ENCODE measurements around the gene COBLL1.
A peak's percentile ranks its signal among the peaks of the same experiment; 100 is the strongest.
"Not testable (repeated sequence)": the region's sequence is repeated elsewhere in the genome, so short reads cannot be mapped to it uniquely, and the experiment has no call there.

Gene COBLL1

GRCh38 chr2:164766216-164766953 lies 75.2 kb downstream of the COBLL1 start:
- H3K4me3 ChIP-seq (ENCODE audit: low read length): no peak overlapping the region
- DNase-seq (ENCODE audit: low read depth): no peak
- TF ChIP-seq CTCF (conservative IDR thresholded peaks at IDR 0.05; ENCODE audit: low read length): no peak

- H3K4me3 ChIP-seq (ENCODE audit: low read length): no peak overlapping the region
- DNase-seq (ENCODE audit: low read depth): peak; percentile 21
Measured at GRCh38 chr2:164764996-164765395, 76.6 kb downstream of the COBLL1 start.

GRCh38 chr2:164764474-164764873 lies 77.1 kb downstream of the COBLL1 start:
- no peak for TF ChIP-seq CTCF (conservative IDR thresholded peaks at IDR 0.05; ENCODE audit: low read length)

More at GRCh38 chr2:164764996-164765395, 76.6 kb downstream of the COBLL1 start:
- TF ChIP-seq CTCF (conservative IDR thresholded peaks at IDR 0.05; ENCODE audit: low read length): no peak

GRCh38 chr2:164763431-164763830 lies 78.2 kb downstream of the COBLL1 start:
- TF ChIP-seq CTCF (conservative IDR thresholded peaks at IDR 0.05; ENCODE audit: low read length): no peak
- no peak overlapping the region for H3K4me3 ChIP-seq (ENCODE audit: low read length)
- DNase-seq (ENCODE audit: low read depth): no peak

More at GRCh38 chr2:164764474-164764873, 77.1 kb downstream of the COBLL1 start:
- H3K4me3 ChIP-seq (ENCODE audit: low read length): no peak overlapping the region
- no peak for DNase-seq (ENCODE audit: low read depth)

GRCh38 chr2:164761737-164762460 lies 79.7 kb downstream of the COBLL1 start:
- H3K4me3 ChIP-seq (ENCODE audit: low read length): no peak overlapping the region
- no peak for DNase-seq (ENCODE audit: low read depth)
- no peak for TF ChIP-seq CTCF (conservative IDR thresholded peaks at IDR 0.05; ENCODE audit: low read length)

GRCh38 chr2:164761201-164761600 lies 80.4 kb downstream of the COBLL1 start:
- not testable (repeated sequence) for H3K4me3 ChIP-seq (ENCODE audit: low read length); DNase-seq (ENCODE audit: low read depth)

GRCh38 chr2:164760179-164760578 lies 81.4 kb downstream of the COBLL1 start:
- no peak for DNase-seq (ENCODE audit: low read depth)
- no peak for TF ChIP-seq CTCF (conservative IDR thresholded peaks at IDR 0.05; ENCODE audit: low read length)
- H3K4me3 ChIP-seq (ENCODE audit: low read length): no peak overlapping the region

Measured in AG10803 (cell line).